NOMO-1 (cell line): ENCODE measurements around the gene HCFC1R1.
"Not testable (repeated sequence)": the region's sequence is repeated elsewhere in the genome, so short reads cannot be mapped to it uniquely, and the experiment has no call there.

Source experiments
- DNase-seq, 2 experiments: peaks; one replicate each; lab custom pipeline; 2025; ENCODE audit not compliant: unreplicated experiment in 2 of 2; lab: John Stamatoyannopoulos, UW

Gene HCFC1R1

GRCh38 chr16:3023669-3024478 lies at the start of gene HCFC1R1, which contains the start of gene THOC6:
TSS of gene HCFC1R1 (minus strand) at chr16:3023942. CDS start at chr16:3023941, 1 bp downstream.
TSS of gene THOC6 (plus strand) at chr16:3024035. CDS start at chr16:3024327, 292 bp downstream.
- peak; percentile 95 to 97 for DNase-seq

- DNase-seq, result no peak
Observed at GRCh38 chr16:3073448-3073847, 49.7 kb upstream of the HCFC1R1 start.

GRCh38 chr16:3072576-3073263 lies 49.0 kb upstream of the HCFC1R1 start:
- DNase-seq, result peak in 1 of 2 experiments; percentile 27

DNA sequence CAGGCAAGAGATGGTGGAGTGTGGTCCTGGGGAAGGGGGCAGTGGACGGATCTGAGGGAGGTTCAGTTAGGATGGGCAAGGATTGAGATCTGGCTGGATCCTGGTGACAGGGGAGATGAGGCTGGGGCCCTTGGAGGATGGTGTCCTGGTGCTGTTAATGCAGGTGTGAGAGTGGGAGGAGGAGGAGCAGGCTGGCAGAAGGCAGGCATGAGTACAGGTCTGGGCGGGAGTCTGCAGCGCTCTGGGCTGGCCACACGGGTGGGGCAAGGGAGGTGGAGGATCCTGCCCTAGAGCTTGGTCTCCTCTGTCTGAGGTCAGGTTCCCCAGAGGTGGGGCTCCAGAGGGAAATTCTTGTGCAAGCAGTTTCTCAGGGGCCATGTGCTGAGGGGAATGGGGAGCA lies 48.4 kb upstream of the HCFC1R1 start:
- not testable (repeated sequence) for DNase-seq

- DNase-seq, result no peak
Observed at GRCh38 chr16:3071655-3072054, 47.9 kb upstream of the HCFC1R1 start.

GRCh38 chr16:3070608-3071111 lies 46.9 kb upstream of the HCFC1R1 start:
- no peak for DNase-seq

GRCh38 chr16:3069146-3069545 lies 45.4 kb upstream of the HCFC1R1 start:
- not testable (repeated sequence) for DNase-seq

DNA sequence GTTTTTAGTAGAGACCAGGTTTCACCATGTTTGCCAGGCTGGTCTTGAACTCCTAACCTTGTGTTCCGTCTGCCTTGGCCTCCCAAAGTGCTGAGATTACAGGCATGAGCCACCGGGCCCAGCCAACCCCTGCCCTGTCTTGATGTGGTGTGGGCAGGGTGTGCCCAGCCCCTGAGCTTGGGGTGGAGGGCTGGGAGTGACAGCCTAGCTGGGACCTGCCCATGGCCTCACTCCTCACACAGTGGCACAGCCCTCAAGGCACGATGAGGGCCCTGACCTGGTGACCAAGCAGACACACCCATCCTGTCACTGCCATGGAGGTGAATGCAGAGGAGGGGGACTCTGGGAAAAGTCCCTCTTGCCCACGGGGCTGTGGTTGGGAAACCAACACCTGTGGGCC lies 44.7 kb upstream of the HCFC1R1 start:
- DNase-seq, result no peak

- DNase-seq, result no peak
Observed at GRCh38 chr16:3066440-3066748, 42.7 kb upstream of the HCFC1R1 start.

GRCh38 chr16:3065742-3066439 lies 42.1 kb upstream of the HCFC1R1 start:
- no peak for DNase-seq

- DNase-seq, result no peak
Observed at GRCh38 chr16:3065069-3065741, 41.5 kb upstream of the HCFC1R1 start, which contains the start of gene IL32. TSS of gene IL32 (plus strand) at chr16:3065640. CDS start at chr16:3065812, 172 bp downstream.

- no peak for DNase-seq
Observed at GRCh38 chr16:3063625-3064386, 40.1 kb upstream of the HCFC1R1 start.

DNA sequence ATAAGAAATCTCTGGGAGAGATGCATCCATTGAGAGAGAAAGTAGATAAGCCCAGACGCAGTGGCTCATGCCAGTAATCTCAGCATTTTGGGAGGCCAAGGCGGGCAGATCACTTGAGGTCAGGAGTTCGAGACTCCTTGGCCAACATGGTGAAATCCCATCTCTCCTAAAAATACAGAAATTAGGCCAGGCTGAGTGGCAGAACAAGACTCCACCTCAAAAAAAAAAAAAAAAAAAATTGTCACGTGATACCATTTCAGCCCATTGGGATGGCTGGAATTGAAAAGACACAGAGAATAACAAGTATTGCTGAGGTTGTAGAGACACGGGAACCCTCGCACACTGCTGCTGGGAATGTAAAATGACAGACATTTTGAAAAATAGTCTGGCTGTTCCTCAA lies 38.8 kb upstream of the HCFC1R1 start:
- DNase-seq, result no peak

DNA sequence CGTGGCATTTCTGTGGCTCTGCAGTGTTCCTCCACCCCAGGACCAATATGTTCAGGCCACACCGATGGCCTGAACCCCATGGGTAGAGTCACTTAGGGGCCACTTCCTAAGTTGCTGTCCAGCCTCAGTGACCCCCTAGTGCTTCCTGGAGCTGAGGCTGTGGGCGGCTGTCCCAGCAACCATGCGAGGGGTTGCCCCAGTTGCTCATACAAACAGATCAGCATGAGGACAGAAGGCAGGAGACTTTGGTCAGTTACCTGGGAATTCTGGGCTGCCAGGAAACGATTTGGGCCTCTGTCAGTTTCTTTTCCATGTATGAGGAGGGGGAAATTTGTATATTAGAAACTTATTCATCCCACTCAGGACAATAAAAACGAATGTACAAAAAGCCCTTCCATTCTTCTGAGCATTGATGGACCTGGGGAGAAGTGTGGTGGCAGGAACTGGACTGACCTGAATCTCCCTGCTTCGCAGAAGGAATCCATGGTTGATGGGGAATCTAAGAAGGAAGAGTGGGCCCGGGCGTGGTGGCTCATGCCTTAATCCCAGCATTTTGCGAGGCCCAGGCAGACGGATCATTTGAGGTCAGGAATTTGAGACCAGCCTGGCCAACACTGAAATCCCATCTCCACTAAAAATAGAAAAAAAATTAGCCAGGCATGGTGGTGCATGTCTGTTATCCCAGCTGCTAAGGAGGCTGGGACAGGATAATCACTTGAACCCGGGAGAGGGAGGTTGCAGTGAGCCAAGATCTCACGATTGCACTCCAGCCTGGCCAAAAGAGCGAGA lies 36.8 kb upstream of the HCFC1R1 start:
- no peak for DNase-seq

GRCh38 chr16:3059723-3060242 lies 36.0 kb upstream of the HCFC1R1 start:
- DNase-seq, result no peak

GRCh38 chr16:3059041-3059722 lies 35.4 kb upstream of the HCFC1R1 start:
- DNase-seq, result peak; percentile 64 to 69

GRCh38 chr16:3058139-3059030 lies 34.6 kb upstream of the HCFC1R1 start:
- DNase-seq, result peak in 1 of 2 experiments; percentile 22
